Tibial artery (tissue), 4 donors: ENCODE results near the gene CEBPE.
"Not testable (repeated sequence)": the region's sequence is repeated elsewhere in the genome, so short reads cannot be mapped to it uniquely, and the experiment has no call there.

Source experiments
- DNase-seq, 2 donors: peaks; one replicate each; pipeline ENCODE4 v3.0.0-alpha.2; 2019
- H3K27ac ChIP-seq, 2 donors: fragments of 200-600 bp; sonication (generic) in 1 of 2; 1 replicate in 1 of 2; 2 replicates in 1 of 2; pipeline ENCODE4 v1.5.1; 2018 to 2019; ENCODE audit warnings: mild to moderate bottlenecking in 1 of 2
- H3K27me3 ChIP-seq, 2 donors: fragments of 200-600 bp; sonication (generic) in 1 of 2; one replicate each; pipeline versions ENCODE4 v1.5.1 to v1.6.0; 2016 to 2019
- H3K36me3 ChIP-seq, 3 donors: fragments of 200-600 bp; sonication (generic) in 2 of 3; one replicate each; pipeline ENCODE4 v1.5.1; 2016 to 2019; ENCODE audit warnings: mild to moderate bottlenecking in 2 of 3
- H3K4me1 ChIP-seq, 4 donors: fragments of 200-600 bp; sonication (generic) in 2 of 4; 1 replicate in 3 of 4; 2 replicates in 1 of 4; pipeline ENCODE4 v1.5.1; 2016 to 2019
- H3K4me3 ChIP-seq, 2 donors: fragments of 200-600 bp; sonication (generic) in 1 of 2; 1 replicate in 1 of 2; 2 replicates in 1 of 2; pipeline ENCODE4 v1.5.1; 2018 to 2019; ENCODE audit warnings: mild to moderate bottlenecking in 2 of 2
- H3K9me3 ChIP-seq, 3 donors: fragments of 200-600 bp; sonication (generic) in 1 of 3; one replicate each; pipeline ENCODE4 v1.5.1; 2016 to 2019
- CTCF ChIP-seq, 2 experiments: fragments of 200-600 bp in 1 of 2; fragments of 450-650 bp in 1 of 2; IDR thresholded peaks; one replicate each; pipeline ENCODE4 v1.5.1; 2017 to 2019; ENCODE audit warnings: antibody characterized with exemption in 2 of 2, mild to moderate bottlenecking in 1 of 2, moderate library complexity in 1 of 2
- intact Hi-C: fragments of 100-400 bp; cut with DNase I; formaldehyde crosslinking; loops from one replicate; pipeline ENCODE4 v1.15.0; 2023; ENCODE audit warnings: low total_unique reads

The CEBPE gene

GRCh38 chr14:23110579-23111365 is 8.3 kb downstream of the CEBPE start:
- DNase-seq, result no peak

GRCh38 chr14:23109769-23110168 is 9.3 kb downstream of the CEBPE start:
- Histone ChIP-seq H3K27me3 (peaks cover 0 to 27% of the 10 kb centered on the region in 2 donors), H3K9me3 (no peaks in the 10 kb centered on the region), H3K36me3 (no peaks in the 10 kb centered on the region), H3K4me3 (no peak overlapping the region), H3K4me1 (peaks cover 0 to 3% (median 0%) of the 10 kb centered on the region in 4 donors), H3K27ac (no peak overlapping the region)
- TF ChIP-seq CTCF (IDR thresholded peaks at IDR 0.05), result no peak
- no peak for DNase-seq
- intact Hi-C loops, result no loop called here

More at GRCh38 chr14:23110579-23111365, 8.3 kb downstream of the CEBPE start:
- no peak for TF ChIP-seq CTCF (IDR thresholded peaks at IDR 0.05)
- H3K4me3 ChIP-seq, result no peak overlapping the region
- no peaks in the 10 kb centered on the region for H3K36me3 ChIP-seq
- peaks cover 0 to 7% (median 0%) of the 10 kb centered on the region in 4 donors for H3K4me1 ChIP-seq
- no peaks in the 10 kb centered on the region for H3K9me3 ChIP-seq
- intact Hi-C loops, result no loop called here
- peaks cover 0 to 27% of the 10 kb centered on the region in 2 donors for H3K27me3 ChIP-seq
- no peak overlapping the region for H3K27ac ChIP-seq

- H3K4me3 ChIP-seq, H3K27ac ChIP-seq, H3K9me3 ChIP-seq, DNase-seq, H3K4me1 ChIP-seq, H3K36me3 ChIP-seq, intact Hi-C loops: not testable (repeated sequence)
- peaks cover 0 to 17% of the 10 kb centered on the region in 2 donors for H3K27me3 ChIP-seq
These were observed 10.9 kb downstream of the CEBPE start for GRCh38 chr14:23108169-23108568.

GRCh38 chr14:23107620-23108019 is 11.4 kb downstream of the CEBPE start:
- H3K9me3 ChIP-seq, H3K27ac ChIP-seq, DNase-seq, H3K4me3 ChIP-seq, H3K4me1 ChIP-seq, H3K36me3 ChIP-seq, intact Hi-C loops: not testable (repeated sequence)
- peaks cover 0 to 11% of the 10 kb centered on the region in 2 donors for H3K27me3 ChIP-seq

GRCh38 chr14:23106747-23107045 is 12.4 kb downstream of the CEBPE start:
- no peak for DNase-seq
- Histone ChIP-seq H3K27me3 (peaks cover 0 to 10% of the 10 kb centered on the region in 2 donors), H3K4me3 (no peak overlapping the region), H3K36me3 (no peaks in the 10 kb centered on the region), H3K27ac (no peak overlapping the region), H3K4me1 (no peaks in the 10 kb centered on the region), H3K9me3 (no peaks in the 10 kb centered on the region)
- intact Hi-C loops, result no loop called here
- TF ChIP-seq CTCF (IDR thresholded peaks at IDR 0.05), result no peak

- DNase-seq, result no peak
- Histone ChIP-seq H3K4me1 (no peaks in the 10 kb centered on the region), H3K27me3 (no peaks in the 10 kb centered on the region), H3K27ac (no peak overlapping the region), H3K9me3 (no peaks in the 10 kb centered on the region), H3K4me3 (no peak overlapping the region), H3K36me3 (no peaks in the 10 kb centered on the region)
- intact Hi-C loops, result no loop called here
- TF ChIP-seq CTCF (IDR thresholded peaks at IDR 0.05), result no peak
These were observed 13.7 kb downstream of the CEBPE start for GRCh38 chr14:23105348-23105824.
